ENCODE results near the gene MAN1C1. TPM values are rescaled to one million over a fixed set of nuclear protein-coding genes. Genes with fewer than 3 reads are reported as not detected.

MAN1C1 gene
- total and polyA plus RNA-seq, 2 donors (not counting 1 experiment from before 2014, with no cell fraction given): 0.31 to 0.89 TPM

GRCh38 chr1:25616987-25617624 lies 515 bp downstream of the MAN1C1 start:
- H3K27me3 Mint-ChIP-seq: peaks cover 39% of the 10 kb centered on the region
- Histone ChIP-seq H4K20me1 (ENCODE audit: control insufficient read depth, insufficient read depth, low read length, poor library complexity, severe bottlenecking) (no peaks in the 10 kb centered on the region), H3K27ac (ENCODE audit: low read length in 2 of 2) (no peak overlapping the region), H3K4me3 (ENCODE audit: control extremely low read depth in 1 of 5, extremely low read depth in 1 of 5, insufficient read depth in 1 of 5, low read depth in 2 of 5, low read length in 4 of 5) (peak overlapping the region in 4 of 5 experiments; percentile 42 to 78 (median 72)), H3K27me3 (replicated peaks in 1 of 4; ENCODE audit: control extremely low read depth in 1 of 4, control insufficient read depth in 3 of 4, insufficient read depth in 4 of 4, low read length in 3 of 4) (peaks cover 0 to 42% (median 23%) of the 10 kb centered on the region in 4 experiments), H3K9ac (ENCODE audit: low read length) (peak overlapping the region; percentile 77), H3K4me2 (replicated peaks; ENCODE audit: low read depth, low read length, poor library complexity, severe bottlenecking) (peak overlapping the region; percentile 100), H3K79me2 (ENCODE audit: control insufficient read depth, insufficient read depth, low read length) (no peaks in the 10 kb centered on the region), H3K4me1 (ENCODE audit: control insufficient read depth in 2 of 2, insufficient read depth in 2 of 2, low read length in 2 of 2) (peaks cover 8 to 22% of the 10 kb centered on the region in 2 donors), H3K36me3 (replicated peaks in 1 of 2; ENCODE audit: control extremely low read depth in 1 of 2, control insufficient read depth in 1 of 2, extremely low read depth in 1 of 2, insufficient read depth in 2 of 2, low read length in 1 of 2) (no peaks in the 10 kb centered on the region), H2AFZ (ENCODE audit: insufficient read depth, low read depth, low read length, poor library complexity, severe bottlenecking) (peak overlapping the region; percentile 77), H3K9me3 (ENCODE audit: control extremely low read depth in 1 of 3, control insufficient read depth in 2 of 3, insufficient read depth in 1 of 3, low read length in 2 of 3) (no peaks in the 10 kb centered on the region)
- no peak for ATAC-seq (ENCODE audit: low read depth)
- POLR2A ChIA-PET: no interaction called here
- WGBS (ENCODE audit: insufficient coverage): under 1% methylated on average over 94 of the region's 94 CpGs
- DNase-seq: no peak
- intact Hi-C loops (cut with micrococcal nuclease): loop anchor here (1.0 to 10.0 kb wide), 6 partner anchors 9 to 372 kb away; partner anchors contain the start of genes MACO1, RSRP1 and SELENON
- no peak for TF ChIP-seq CTCF (IDR thresholded peaks at IDR 0.05)
- no peak for TF ChIP-seq EZH2 (IDR thresholded peaks at IDR 0.05; ENCODE audit: borderline replicate concordance, insufficient read depth, low read depth, low read length, poor library complexity, severe bottlenecking)
- H3K9me3 Mint-ChIP-seq (ENCODE audit: insufficient read depth): no peaks in the 10 kb centered on the region
- CTCF ChIA-PET: interaction anchor here (0.6 kb wide), 1 partner anchor 1099 kb away, joined by 4 read pairs; no protein-coding TSS in a partner anchor
- H3K27ac Mint-ChIP-seq: no peak overlapping the region
- H3K4me3 Mint-ChIP-seq: peak overlapping the region; percentile 69
- peaks cover 23% of the 10 kb centered on the region for H3K4me1 Mint-ChIP-seq
